Thoracic aorta (tissue), 2 donors: Measurements from ENCODE around the gene MIA2. TPM values are rescaled to one million over a fixed set of nuclear protein-coding genes. Genes with fewer than 3 reads are reported as not detected.
A peak's percentile ranks its signal among the peaks of the same experiment; 100 is the strongest.

Experiments used
- ATAC-seq: fragments of 150-250 bp; one replicate; pipeline ENCODE4 v1.8.0; 2017; ENCODE audit warnings: low read depth; ENCODE audit not compliant: insufficient number of reproducible peaks, low FRiP score
- DNase-seq: peaks from one replicate; pipeline ENCODE4 v3.0.0-alpha.2; 2020; ENCODE audit warnings: low spot score
- H3K27ac ChIP-seq, 2 donors: fragments of 200-600 bp; sonication (generic); 1 replicate in 1 of 2; 2 replicates in 1 of 2; pipeline ENCODE4 v1.5.1; 2016; ENCODE audit warnings: mild to moderate bottlenecking in 2 of 2, moderate library complexity in 2 of 2
- H3K27me3 ChIP-seq: fragments of 200-600 bp; sonication (generic); replicated peaks from 2 replicates; pipeline ENCODE4 v1.6.0; 2016; ENCODE audit warnings: mild to moderate bottlenecking; ENCODE audit not compliant: insufficient read depth
- H3K36me3 ChIP-seq: fragments of 200-600 bp; sonication (generic); one replicate; pipeline ENCODE4 v1.5.1; 2016
- H3K4me1 ChIP-seq, 2 donors: fragments of 200-600 bp; sonication (generic); 1 replicate in 1 of 2; 2 replicates in 1 of 2; pipeline versions ENCODE4 v1.5.1 to v1.6.0; 2016; ENCODE audit warnings: low read depth in 2 of 2, mild to moderate bottlenecking in 1 of 2; ENCODE audit not compliant: control insufficient read depth in 1 of 2
- H3K4me3 ChIP-seq: fragments of 200-600 bp; sonication (generic); 2 replicates; pipeline ENCODE4 v1.5.1; 2016; ENCODE audit warnings: mild to moderate bottlenecking
- H3K9me3 ChIP-seq: fragments of 200-600 bp; sonication (generic); 2 replicates; pipeline ENCODE4 v1.5.1; 2016
- total RNA-seq, 2 donors: library from RNA; depleted of rRNA; stranded (reverse); fragments of >200 nt; gene quantifications; one replicate each; pipeline versions ENCODE4 v1.1.0 to v1.2.3, GENCODE V29; 2016
- TF ChIP-seq, protein P1 (sequence below): fragments of 200-600 bp; sonication (generic); IDR thresholded peaks from one replicate; pipeline ENCODE4 v1.5.1; 2019; ENCODE audit warnings: antibody characterized with exemption

The MIA2 gene
- total RNA-seq, 2 donors from 2014 or later: 19.0 to 28.2 TPM

DNA sequence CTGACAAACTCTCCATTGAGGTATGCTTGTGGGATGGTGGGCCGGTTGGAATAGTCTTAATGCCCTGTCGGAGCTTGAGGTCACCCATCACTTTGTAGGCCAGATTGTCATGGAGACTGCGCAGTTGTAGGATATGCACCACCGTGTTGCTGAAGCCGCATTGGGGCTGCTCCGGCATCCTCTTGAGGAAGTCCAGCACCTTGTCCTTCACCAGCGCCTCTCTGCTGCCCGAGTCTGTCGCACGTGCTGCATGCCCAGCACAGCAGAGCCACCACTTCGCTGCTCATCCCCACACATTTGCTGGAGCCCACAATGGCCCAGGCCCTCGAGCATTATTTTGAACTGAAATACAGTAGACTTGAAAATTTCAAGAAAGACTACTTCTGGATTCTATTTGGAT is 136.7 kb downstream of the MIA2 start:
- no peak overlapping the region for H3K27ac ChIP-seq
- TF ChIP-seq, protein P1, sequence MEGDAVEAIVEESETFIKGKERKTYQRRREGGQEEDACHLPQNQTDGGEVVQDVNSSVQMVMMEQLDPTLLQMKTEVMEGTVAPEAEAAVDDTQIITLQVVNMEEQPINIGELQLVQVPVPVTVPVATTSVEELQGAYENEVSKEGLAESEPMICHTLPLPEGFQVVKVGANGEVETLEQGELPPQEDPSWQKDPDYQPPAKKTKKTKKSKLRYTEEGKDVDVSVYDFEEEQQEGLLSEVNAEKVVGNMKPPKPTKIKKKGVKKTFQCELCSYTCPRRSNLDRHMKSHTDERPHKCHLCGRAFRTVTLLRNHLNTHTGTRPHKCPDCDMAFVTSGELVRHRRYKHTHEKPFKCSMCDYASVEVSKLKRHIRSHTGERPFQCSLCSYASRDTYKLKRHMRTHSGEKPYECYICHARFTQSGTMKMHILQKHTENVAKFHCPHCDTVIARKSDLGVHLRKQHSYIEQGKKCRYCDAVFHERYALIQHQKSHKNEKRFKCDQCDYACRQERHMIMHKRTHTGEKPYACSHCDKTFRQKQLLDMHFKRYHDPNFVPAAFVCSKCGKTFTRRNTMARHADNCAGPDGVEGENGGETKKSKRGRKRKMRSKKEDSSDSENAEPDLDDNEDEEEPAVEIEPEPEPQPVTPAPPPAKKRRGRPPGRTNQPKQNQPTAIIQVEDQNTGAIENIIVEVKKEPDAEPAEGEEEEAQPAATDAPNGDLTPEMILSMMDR: no peak

DNA sequence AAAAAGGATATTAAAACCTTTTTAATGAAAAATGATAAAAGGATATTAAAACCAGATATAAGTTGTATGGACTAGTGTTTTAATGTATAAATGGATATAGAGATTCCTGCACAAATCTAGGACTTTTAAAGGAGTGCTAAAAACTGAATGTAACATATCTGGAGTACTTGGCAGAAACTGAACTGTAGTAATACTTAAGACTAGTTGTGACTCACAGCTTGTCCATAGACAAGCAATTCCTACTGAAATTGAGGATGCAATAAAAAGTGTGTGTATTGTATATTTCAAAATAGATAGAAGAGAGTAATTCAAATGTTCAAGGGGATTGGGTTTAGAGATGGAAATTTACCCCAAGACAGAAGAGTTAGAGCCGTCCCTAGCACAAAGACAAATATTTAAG is 138.9 kb downstream of the MIA2 start:
- Histone ChIP-seq H3K4me3 (no peak overlapping the region), H3K4me1 (peaks cover 15 to 34% of the 10 kb centered on the region in 2 donors), H3K36me3 (no peaks in the 10 kb centered on the region), H3K9me3 (no peaks in the 10 kb centered on the region), H3K27me3 (no peaks in the 10 kb centered on the region), H3K27ac (no peak overlapping the region)
- TF ChIP-seq, protein P1: no peak
- ATAC-seq (no peak), DNase-seq (no peak)

More for the DNA sequence above, 136.7 kb downstream of the MIA2 start:
- no peaks in the 10 kb centered on the region for H3K27me3 ChIP-seq
- peaks cover 4 to 14% of the 10 kb centered on the region in 2 donors for H3K4me1 ChIP-seq
- DNase-seq (no peak), ATAC-seq (no peak)
- H3K9me3 ChIP-seq: no peaks in the 10 kb centered on the region
- no peak overlapping the region for H3K4me3 ChIP-seq
- H3K36me3 ChIP-seq: no peaks in the 10 kb centered on the region

DNA sequence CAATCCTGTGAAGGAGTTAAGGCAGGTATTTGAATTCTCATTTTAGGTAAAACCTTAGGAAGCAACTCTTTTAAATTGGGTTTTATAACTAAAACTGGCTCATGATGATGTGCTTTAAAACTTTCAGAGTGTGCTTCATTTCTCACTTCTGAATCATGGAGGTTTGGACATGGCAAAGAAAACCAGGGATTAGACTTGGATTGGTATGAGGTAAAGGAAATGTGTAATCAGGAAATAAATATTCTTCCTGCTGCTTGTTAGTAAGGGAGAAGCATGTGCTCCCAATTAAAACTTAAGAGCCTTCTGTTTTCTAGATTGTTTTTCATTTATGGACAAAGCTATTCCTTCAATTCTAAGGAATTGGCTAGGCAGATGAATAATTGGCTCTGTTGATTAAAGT is 141.1 kb downstream of the MIA2 start:
- Histone ChIP-seq H3K9me3 (no peaks in the 10 kb centered on the region), H3K4me1 (peaks cover 17 to 37% of the 10 kb centered on the region in 2 donors), H3K36me3 (no peaks in the 10 kb centered on the region), H3K4me3 (no peak overlapping the region), H3K27me3 (no peaks in the 10 kb centered on the region), H3K27ac (peak overlapping the region; percentile 82 to 86)
- no peak for ATAC-seq
- TF ChIP-seq, protein P1: no peak
- no peak for DNase-seq

DNA sequence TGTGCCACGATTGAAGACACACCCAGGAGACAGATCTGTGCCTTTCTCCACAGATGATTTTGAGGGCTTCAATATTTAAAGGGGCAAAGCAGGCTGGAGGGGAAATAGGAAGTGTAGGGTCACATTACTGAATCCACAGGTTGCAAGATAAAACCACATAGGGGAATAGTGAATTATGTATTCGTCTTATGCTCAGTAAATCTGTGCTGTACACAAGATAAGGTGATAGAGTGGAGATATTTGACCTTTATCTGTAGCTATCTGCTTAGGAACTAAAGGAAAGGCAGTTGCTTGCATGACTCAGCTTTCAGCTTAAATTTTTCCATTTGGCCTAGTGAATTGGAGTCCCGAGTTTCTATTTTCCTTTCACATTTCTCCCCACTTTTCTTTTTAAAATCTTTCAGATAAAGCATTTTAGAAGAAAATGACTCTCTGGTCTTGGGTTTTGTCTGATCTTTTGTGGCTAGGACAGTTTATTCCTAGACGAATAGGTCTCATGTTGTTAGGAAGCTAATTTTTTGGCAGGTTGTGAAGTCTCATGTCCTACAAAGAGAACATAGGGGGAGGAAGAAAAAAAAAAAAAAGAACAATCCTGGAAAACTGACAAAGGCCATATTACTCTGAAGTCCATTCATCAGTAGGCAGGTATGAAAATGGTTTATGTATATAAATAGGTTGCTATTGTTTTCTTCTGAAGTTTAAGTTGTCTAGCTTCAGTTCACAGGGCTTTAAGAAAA is 143.1 kb downstream of the MIA2 start:
- Histone ChIP-seq H3K4me1 (peaks cover 20 to 52% of the 10 kb centered on the region in 2 donors), H3K9me3 (no peaks in the 10 kb centered on the region), H3K27me3 (no peaks in the 10 kb centered on the region), H3K36me3 (no peaks in the 10 kb centered on the region), H3K4me3 (peak overlapping the region; percentile 44), H3K27ac (peak overlapping the region; percentile 82 to 86)
- TF ChIP-seq, protein P1: no peak
- DNase-seq (no peak), ATAC-seq (no peak)

DNA sequence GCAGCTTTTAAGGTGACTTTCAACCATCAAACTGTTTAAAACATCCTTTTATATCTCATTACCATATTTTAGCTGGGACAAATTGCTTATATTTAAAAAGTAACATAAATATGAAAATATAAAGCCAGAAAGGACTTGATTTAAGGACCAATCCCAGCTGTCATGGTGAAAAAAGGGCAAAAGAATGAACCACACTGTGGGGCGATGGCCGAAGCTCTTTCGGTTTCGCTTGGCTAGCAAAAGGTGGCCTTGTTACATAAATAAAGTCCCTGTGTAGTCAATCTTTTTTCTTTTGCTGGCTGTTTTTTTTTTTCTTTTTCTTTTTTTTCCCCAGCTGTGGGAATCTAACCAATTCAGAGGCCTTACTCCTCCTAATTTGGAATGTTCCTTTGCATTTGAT is 147.7 kb downstream of the MIA2 start:
- peak; percentile 56 for ATAC-seq

More for the DNA sequence above, 147.7 kb downstream of the MIA2 start:
- Histone ChIP-seq H3K27ac (peak overlapping the region; percentile 59 to 75), H3K9me3 (no peaks in the 10 kb centered on the region), H3K27me3 (no peaks in the 10 kb centered on the region), H3K36me3 (no peaks in the 10 kb centered on the region), H3K4me1 (peaks cover 16 to 35% of the 10 kb centered on the region in 2 donors), H3K4me3 (peak overlapping the region; percentile 59)
- no peak for DNase-seq
- TF ChIP-seq, protein P1: no peak
